ENCODE results near the gene LINC00237.

LINC00237 gene

GRCh38 chr20:21105429-21106170, 558 bp downstream of the LINC00237 start:
- no peak overlapping the region for H3K4me3 Mint-ChIP-seq
- no peak overlapping the region for H3K27ac Mint-ChIP-seq
- peaks cover 1% of the 10 kb centered on the region for H3K36me3 Mint-ChIP-seq
- peaks cover 58% of the 10 kb centered on the region for H3K27me3 Mint-ChIP-seq
- no peaks in the 10 kb centered on the region for H3K9me3 Mint-ChIP-seq
- H3K4me1 Mint-ChIP-seq, result peaks cover 32% of the 10 kb centered on the region

GRCh38 chr20:21104921-21105320, 1.2 kb downstream of the LINC00237 start:
- Mint-ChIP-seq H3K27ac (no peak overlapping the region), H3K4me1 (peaks cover 34% of the 10 kb centered on the region), H3K36me3 (peaks cover 1% of the 10 kb centered on the region), H3K9me3 (no peaks in the 10 kb centered on the region), H3K27me3 (peaks cover 55% of the 10 kb centered on the region), H3K4me3 (no peak overlapping the region)

GRCh38 chr20:21104466-21104761, 1.7 kb downstream of the LINC00237 start:
- Mint-ChIP-seq H3K4me1 (peaks cover 34% of the 10 kb centered on the region), H3K9me3 (no peaks in the 10 kb centered on the region), H3K27ac (no peak overlapping the region), H3K36me3 (peaks cover 1% of the 10 kb centered on the region), H3K4me3 (no peak overlapping the region), H3K27me3 (peaks cover 58% of the 10 kb centered on the region)

GRCh38 chr20:21103582-21104465, 2.3 kb downstream of the LINC00237 start:
- no peaks in the 10 kb centered on the region for H3K9me3 Mint-ChIP-seq
- H3K36me3 Mint-ChIP-seq, result peaks cover 1% of the 10 kb centered on the region
- peak overlapping the region; percentile 12 for H3K4me3 Mint-ChIP-seq
- H3K27ac Mint-ChIP-seq, result no peak overlapping the region
- peaks cover 63% of the 10 kb centered on the region for H3K27me3 Mint-ChIP-seq
- H3K4me1 Mint-ChIP-seq, result peaks cover 34% of the 10 kb centered on the region

- Mint-ChIP-seq H3K27me3 (peaks cover 66% of the 10 kb centered on the region), H3K4me1 (peaks cover 34% of the 10 kb centered on the region), H3K9me3 (no peaks in the 10 kb centered on the region), H3K27ac (no peak overlapping the region), H3K4me3 (peak overlapping the region; percentile 78), H3K36me3 (peaks cover 1% of the 10 kb centered on the region)
Measured at GRCh38 chr20:21102603-21103311, 3.4 kb downstream of the LINC00237 start.

- H3K27me3 Mint-ChIP-seq, result peaks cover 65% of the 10 kb centered on the region
- no peaks in the 10 kb centered on the region for H3K9me3 Mint-ChIP-seq
- peak overlapping the region; percentile 78 for H3K4me3 Mint-ChIP-seq
- peaks cover 34% of the 10 kb centered on the region for H3K4me1 Mint-ChIP-seq
- no peak overlapping the region for H3K27ac Mint-ChIP-seq
- H3K36me3 Mint-ChIP-seq, result peaks cover 1% of the 10 kb centered on the region
Measured at GRCh38 chr20:21101932-21102575, 4.1 kb downstream of the LINC00237 start.

GRCh38 chr20:21101453-21101931, 4.7 kb downstream of the LINC00237 start:
- peaks cover 68% of the 10 kb centered on the region for H3K27me3 Mint-ChIP-seq
- no peak overlapping the region for H3K27ac Mint-ChIP-seq
- no peaks in the 10 kb centered on the region for H3K9me3 Mint-ChIP-seq
- peak overlapping the region; percentile 87 for H3K4me3 Mint-ChIP-seq
- H3K36me3 Mint-ChIP-seq, result peaks cover 1% of the 10 kb centered on the region
- peaks cover 33% of the 10 kb centered on the region for H3K4me1 Mint-ChIP-seq

- Mint-ChIP-seq H3K27ac (peak overlapping the region; percentile 84), H3K9me3 (no peaks in the 10 kb centered on the region), H3K36me3 (peaks cover 1% of the 10 kb centered on the region), H3K27me3 (peaks cover 68% of the 10 kb centered on the region), H3K4me1 (peaks cover 29% of the 10 kb centered on the region), H3K4me3 (peak overlapping the region; percentile 87)
Measured at GRCh38 chr20:21100578-21101452, 5.3 kb downstream of the LINC00237 start.

GRCh38 chr20:21099751-21100577, 6.2 kb downstream of the LINC00237 start:
- Mint-ChIP-seq H3K4me1 (peaks cover 29% of the 10 kb centered on the region), H3K4me3 (peak overlapping the region; percentile 87), H3K36me3 (peaks cover 1% of the 10 kb centered on the region), H3K27me3 (peaks cover 72% of the 10 kb centered on the region), H3K27ac (no peak overlapping the region), H3K9me3 (no peaks in the 10 kb centered on the region)

- Mint-ChIP-seq H3K27ac (no peak overlapping the region), H3K4me3 (no peak overlapping the region), H3K27me3 (peaks cover 62% of the 10 kb centered on the region), H3K9me3 (no peaks in the 10 kb centered on the region), H3K36me3 (peaks cover 1% of the 10 kb centered on the region), H3K4me1 (peaks cover 6% of the 10 kb centered on the region)
Measured at GRCh38 chr20:21096321-21097043, 9.7 kb downstream of the LINC00237 start.

- Mint-ChIP-seq H3K36me3 (no peaks in the 10 kb centered on the region), H3K4me3 (no peak overlapping the region), H3K27me3 (peaks cover 62% of the 10 kb centered on the region), H3K4me1 (no peaks in the 10 kb centered on the region), H3K27ac (no peak overlapping the region), H3K9me3 (no peaks in the 10 kb centered on the region)
Measured at GRCh38 chr20:21092806-21093205, 13.4 kb downstream of the LINC00237 start.

GRCh38 chr20:21090721-21091120, 15.4 kb downstream of the LINC00237 start:
- Mint-ChIP-seq H3K9me3 (no peaks in the 10 kb centered on the region), H3K4me3 (no peak overlapping the region), H3K4me1 (no peaks in the 10 kb centered on the region), H3K36me3 (no peaks in the 10 kb centered on the region), H3K27me3 (peaks cover 52% of the 10 kb centered on the region), H3K27ac (no peak overlapping the region)

GRCh38 chr20:21090111-21090618, 16.0 kb downstream of the LINC00237 start:
- Mint-ChIP-seq H3K27ac (no peak overlapping the region), H3K27me3 (peaks cover 52% of the 10 kb centered on the region), H3K4me3 (no peak overlapping the region), H3K9me3 (no peaks in the 10 kb centered on the region), H3K36me3 (no peaks in the 10 kb centered on the region), H3K4me1 (no peaks in the 10 kb centered on the region)
